Mucosa of descending colon (tissue), 3 donors: Measurements from ENCODE around the gene DHRS7C. TPM values are rescaled to one million over a fixed set of nuclear protein-coding genes. Genes with fewer than 3 reads are reported as not detected.

Experiments used
- ATAC-seq: fragments of 200-7000 bp; cut with Tn5 transposase; one replicate; pipeline ENCODE4 v1.9.1; 2020; ENCODE audit warnings: mild to moderate bottlenecking, moderate library complexity
- DNase-seq, 3 donors: peaks; one replicate each; pipeline ENCODE4 v3.0.0-alpha.2; 2020
- H3K36me3 ChIP-seq: fragments of 200-600 bp; one replicate; pipeline ENCODE4 v1.8.0; 2021; ENCODE audit warnings: low read depth, mild to moderate bottlenecking
- H3K4me1 ChIP-seq: fragments of 200-600 bp; one replicate; pipeline ENCODE4 v1.8.0; 2021; ENCODE audit warnings: low read depth, mild to moderate bottlenecking
- H3K4me3 ChIP-seq: fragments of 200-600 bp; one replicate; pipeline ENCODE4 v1.8.0; 2021; ENCODE audit warnings: mild to moderate bottlenecking
- H3K9me3 ChIP-seq: fragments of 200-600 bp; one replicate; pipeline ENCODE4 v1.8.0; 2021; ENCODE audit warnings: mild to moderate bottlenecking
- intact Hi-C, 2 donors: fragments of 100-400 bp; cut with DNase I in 1 of 2; cut with micrococcal nuclease in 1 of 2; formaldehyde crosslinking; loops; one replicate each; pipeline versions ENCODE4 v1.11.0 to v1.11.1; 2022; cut with DNase I, micrococcal nuclease
- total RNA-seq, 3 donors: library from RNA; stranded (reverse); fragmentation: NEBNext Ultra II Directional in 2 of 3; extraction: Animal tissue kit (Norgen Biotek cat#: 25700) in 2 of 3; gene quantifications; one replicate each; pipeline versions ENCODE4 v1.2.1 to v1.2.4, GENCODE V29; 2021 to 2023
- TF ChIP-seq, protein P1 (sequence below): fragments of 200-600 bp; IDR thresholded peaks from one replicate; pipeline ENCODE4 v1.8.0; 2022; ENCODE audit warnings: antibody characterized with exemption, mild to moderate bottlenecking
- donor health status: DM: no; HTN: no; CAD: no; lungs with moderate emphysema.
- donor health status: DM: no; HTN: no; CAD: no.
- donor health status: DM: no; HTN: yes; CAD: no.

DHRS7C gene
- total RNA-seq, 3 donors from 2014 or later = 0.85 TPM; not detected in 2

GRCh38 chr17:9783050-9783449 lies 8.3 kb downstream of the DHRS7C start:
- TF ChIP-seq, protein P1, sequence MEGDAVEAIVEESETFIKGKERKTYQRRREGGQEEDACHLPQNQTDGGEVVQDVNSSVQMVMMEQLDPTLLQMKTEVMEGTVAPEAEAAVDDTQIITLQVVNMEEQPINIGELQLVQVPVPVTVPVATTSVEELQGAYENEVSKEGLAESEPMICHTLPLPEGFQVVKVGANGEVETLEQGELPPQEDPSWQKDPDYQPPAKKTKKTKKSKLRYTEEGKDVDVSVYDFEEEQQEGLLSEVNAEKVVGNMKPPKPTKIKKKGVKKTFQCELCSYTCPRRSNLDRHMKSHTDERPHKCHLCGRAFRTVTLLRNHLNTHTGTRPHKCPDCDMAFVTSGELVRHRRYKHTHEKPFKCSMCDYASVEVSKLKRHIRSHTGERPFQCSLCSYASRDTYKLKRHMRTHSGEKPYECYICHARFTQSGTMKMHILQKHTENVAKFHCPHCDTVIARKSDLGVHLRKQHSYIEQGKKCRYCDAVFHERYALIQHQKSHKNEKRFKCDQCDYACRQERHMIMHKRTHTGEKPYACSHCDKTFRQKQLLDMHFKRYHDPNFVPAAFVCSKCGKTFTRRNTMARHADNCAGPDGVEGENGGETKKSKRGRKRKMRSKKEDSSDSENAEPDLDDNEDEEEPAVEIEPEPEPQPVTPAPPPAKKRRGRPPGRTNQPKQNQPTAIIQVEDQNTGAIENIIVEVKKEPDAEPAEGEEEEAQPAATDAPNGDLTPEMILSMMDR = no peak
- intact Hi-C loops = no loop called here
- ATAC-seq (no peak), DNase-seq (no peak)
- Histone ChIP-seq H3K4me1 (no peaks in the 10 kb centered on the region), H3K9me3 (no peaks in the 10 kb centered on the region), H3K4me3 (no peak overlapping the region), H3K36me3 (no peaks in the 10 kb centered on the region)

DNA sequence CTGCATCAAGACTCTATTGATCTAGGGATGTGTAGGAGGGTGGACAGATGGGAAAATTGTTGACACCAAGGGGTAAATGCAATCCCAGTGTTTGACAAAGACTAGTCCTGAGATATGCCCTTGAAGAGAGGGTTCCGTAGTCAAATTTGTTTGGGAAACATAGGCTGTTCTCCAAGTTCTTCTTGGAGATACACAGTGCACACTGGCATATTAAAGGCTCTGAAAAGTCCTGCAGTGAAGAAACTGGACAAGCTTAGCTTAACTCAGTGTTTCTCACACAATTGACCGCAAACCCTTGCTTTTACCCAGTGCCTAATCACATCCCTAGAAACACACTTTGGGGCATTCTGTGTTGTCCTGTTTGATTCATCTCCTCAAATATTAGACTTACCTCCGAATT lies 10.8 kb downstream of the DHRS7C start:
- intact Hi-C loops = no loop called here
- no peak overlapping the region for H3K4me3 ChIP-seq
- H3K9me3 ChIP-seq = no peaks in the 10 kb centered on the region
- TF ChIP-seq, protein P1 = no peak
- no peaks in the 10 kb centered on the region for H3K36me3 ChIP-seq
- no peak for ATAC-seq
- no peaks in the 10 kb centered on the region for H3K4me1 ChIP-seq
- no peak for DNase-seq

DNA sequence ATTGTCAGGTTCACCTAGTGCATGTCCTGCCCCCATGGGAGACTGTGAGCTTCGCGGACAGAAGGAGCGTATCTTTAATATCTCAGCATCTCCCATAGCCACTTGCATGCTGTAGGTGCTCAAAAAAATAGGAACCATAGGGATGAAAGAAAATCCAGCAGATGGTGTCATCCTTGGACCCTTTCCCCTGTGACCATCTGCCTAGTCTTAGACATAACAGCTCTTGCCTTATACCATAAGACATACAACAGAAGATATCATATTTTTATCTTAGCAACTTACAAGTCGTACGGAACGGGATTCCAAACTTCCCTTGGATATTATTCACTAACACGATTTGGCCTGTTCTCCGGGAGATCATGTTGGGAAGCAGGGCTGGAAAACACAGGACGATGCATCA lies 14.5 kb downstream of the DHRS7C start:
- ATAC-seq = no peak
- Histone ChIP-seq H3K9me3 (no peaks in the 10 kb centered on the region), H3K36me3 (no peaks in the 10 kb centered on the region), H3K4me3 (no peak overlapping the region), H3K4me1 (no peaks in the 10 kb centered on the region)
- intact Hi-C loops = no loop called here
- TF ChIP-seq, protein P1 = no peak
- no peak for DNase-seq

DNA sequence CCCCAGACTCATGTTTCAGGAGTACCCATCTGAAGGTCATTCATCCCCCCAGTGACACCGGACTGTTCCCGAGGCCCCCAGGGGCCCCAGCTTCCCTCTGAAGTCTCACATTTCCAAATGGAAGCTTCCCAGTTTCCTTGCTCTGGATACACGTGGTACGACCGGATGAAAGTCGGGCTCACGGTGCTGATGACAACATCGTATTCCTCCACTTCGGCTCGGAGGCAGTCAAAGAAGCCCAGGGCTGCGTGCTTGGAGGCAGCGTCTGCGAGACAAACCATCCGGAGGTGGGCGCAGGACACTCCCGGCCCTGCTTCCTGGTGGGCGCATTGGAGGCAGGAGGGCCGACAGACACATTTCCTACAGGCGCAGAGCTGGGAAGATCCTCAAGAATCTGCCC lies 18.7 kb downstream of the DHRS7C start:
- intact Hi-C loops = no loop called here
- ATAC-seq = no peak
- Histone ChIP-seq H3K4me3 (no peak overlapping the region), H3K36me3 (no peaks in the 10 kb centered on the region), H3K4me1 (no peaks in the 10 kb centered on the region), H3K9me3 (no peaks in the 10 kb centered on the region)
- TF ChIP-seq, protein P1 = no peak
- DNase-seq = no peak

DNA sequence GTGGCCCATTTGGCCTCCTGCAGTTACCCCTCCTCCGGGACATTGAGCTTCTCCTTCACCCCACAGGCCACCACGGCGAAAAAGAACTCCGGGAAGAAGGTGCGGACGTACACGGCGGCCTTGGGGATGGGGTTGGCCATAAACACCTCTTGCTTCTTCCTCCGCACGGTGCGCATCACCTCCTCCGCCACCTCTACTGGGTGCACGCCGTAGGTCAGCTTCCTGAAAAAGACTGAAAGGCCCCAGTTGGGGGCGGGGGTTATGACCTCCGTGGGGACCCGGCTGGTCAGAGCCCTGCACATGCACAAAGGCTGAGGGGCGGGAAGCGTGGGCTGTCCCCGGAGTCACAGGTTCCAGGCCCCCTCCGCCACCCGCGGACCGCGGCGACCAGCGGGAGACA lies 19.9 kb downstream of the DHRS7C start:
- ATAC-seq (no peak), DNase-seq (no peak)
- Histone ChIP-seq H3K4me3 (no peak overlapping the region), H3K9me3 (no peaks in the 10 kb centered on the region), H3K4me1 (no peaks in the 10 kb centered on the region), H3K36me3 (no peaks in the 10 kb centered on the region)
- TF ChIP-seq, protein P1 = no peak
- intact Hi-C loops = no loop called here

DNA sequence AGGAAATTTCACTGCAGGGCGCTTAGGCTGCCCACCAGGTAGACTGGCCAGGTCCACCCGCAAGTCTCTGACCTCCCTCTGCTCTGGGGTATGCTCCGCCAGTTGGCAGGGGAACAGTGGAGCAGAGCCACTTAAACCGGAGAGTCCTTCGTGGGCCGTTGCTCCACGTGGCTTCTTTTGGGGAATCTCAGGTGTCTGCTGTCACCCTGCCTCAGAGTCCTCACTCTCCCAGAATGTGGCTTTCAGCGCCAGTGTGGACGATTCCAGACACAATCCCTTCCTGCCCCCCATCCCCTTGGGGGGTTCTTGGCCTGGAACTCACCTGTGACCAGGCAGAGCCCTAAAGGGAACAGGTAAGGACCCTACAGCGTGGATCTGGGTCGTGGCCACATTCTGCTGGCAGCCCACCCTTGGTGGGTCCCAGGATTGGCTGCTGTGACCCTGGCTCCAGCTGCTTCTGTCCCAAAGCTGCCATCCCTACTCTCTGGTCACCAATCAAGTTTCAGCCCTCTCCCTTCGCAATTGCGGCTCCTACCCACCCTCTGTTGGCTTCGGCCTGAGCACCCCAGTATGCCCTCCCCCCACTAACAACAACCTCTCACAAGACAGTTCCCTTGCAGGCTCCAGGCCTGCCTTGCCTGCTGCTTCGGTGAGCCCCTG lies 22.2 kb downstream of the DHRS7C start:
- TF ChIP-seq, protein P1 = no peak
- intact Hi-C loops = no loop called here
- no peak overlapping the region for H3K4me3 ChIP-seq
- H3K9me3 ChIP-seq = no peaks in the 10 kb centered on the region
- no peak for ATAC-seq
- DNase-seq = no peak
- H3K36me3 ChIP-seq = no peaks in the 10 kb centered on the region
- H3K4me1 ChIP-seq = no peaks in the 10 kb centered on the region
